Activated CD4-positive, CD25-positive, alpha-beta regulatory T cell (primary cell): ENCODE measurements around the gene IFNL3.
"Not testable (repeated sequence)": the region's sequence is repeated elsewhere in the genome, so short reads cannot be mapped to it uniquely, and the experiment has no call there.

ENCODE experiments used
- DNase-seq, 4 experiments: peaks; one replicate each; lab custom pipeline; 2025; lab: John Stamatoyannopoulos, UW

Gene IFNL3

DNA sequence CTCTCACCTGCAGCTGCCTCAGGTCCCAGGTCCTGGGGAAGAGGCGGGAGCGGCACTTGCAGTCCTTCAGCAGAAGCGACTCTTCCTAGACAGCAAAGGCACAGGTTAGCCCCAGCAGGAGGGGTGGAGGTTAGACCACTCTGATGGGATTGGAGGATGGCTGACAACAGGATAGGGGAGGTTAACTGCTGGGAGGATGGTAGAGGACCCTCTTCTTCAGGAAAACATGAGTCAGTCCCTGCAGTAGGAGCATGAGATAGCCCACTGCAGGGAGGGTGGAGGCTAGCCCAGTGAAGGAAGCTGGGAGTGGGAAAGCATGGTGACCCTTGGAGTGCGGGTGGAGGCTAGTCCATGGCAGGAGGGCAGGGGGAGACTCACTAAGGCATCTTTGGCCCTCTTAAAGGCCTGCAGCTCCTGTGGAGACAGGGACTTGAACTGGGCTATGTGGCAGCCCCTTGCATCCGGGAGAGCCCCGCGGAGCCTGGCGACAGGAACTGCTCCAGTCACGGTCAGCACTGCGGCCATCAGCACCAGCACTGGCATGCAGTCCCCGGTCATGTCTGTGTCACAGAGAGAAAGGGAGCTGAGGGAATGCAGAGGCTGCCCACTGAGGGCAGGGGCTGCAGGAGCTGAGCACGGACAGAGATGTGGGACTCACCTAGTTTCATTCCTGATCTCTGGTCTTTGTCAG is at the start of gene IFNL3:
Gene IFNL3 (minus strand): TSS at position 597 of the 691 bp plus-strand sequence. CDS start 39 bp downstream, at position 558.
- DNase-seq: not testable (repeated sequence)

DNA sequence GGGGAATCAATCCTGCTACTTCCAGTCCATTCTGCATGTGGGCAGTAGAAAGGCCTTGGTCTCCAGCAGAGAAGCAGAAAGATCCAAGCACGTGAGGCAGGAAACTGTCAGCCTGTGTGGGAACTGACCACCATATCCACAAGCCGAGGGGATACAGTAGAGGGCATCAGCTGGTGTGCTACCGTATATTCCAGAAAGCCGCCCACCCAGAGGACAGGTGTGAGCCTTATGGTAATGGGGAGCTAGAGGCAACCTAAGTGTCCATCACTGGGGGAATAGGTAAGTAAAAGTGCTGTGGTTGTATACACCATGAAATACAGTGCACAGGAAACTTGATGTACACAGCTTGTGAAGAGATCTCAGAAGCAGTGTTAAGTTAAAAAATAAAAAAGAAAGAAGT is 48.6 kb upstream of the IFNL3 start:
- no peak for DNase-seq

GRCh38 chr19:39284032-39284431 is 39.2 kb upstream of the IFNL3 start:
- DNase-seq: no peak

DNA sequence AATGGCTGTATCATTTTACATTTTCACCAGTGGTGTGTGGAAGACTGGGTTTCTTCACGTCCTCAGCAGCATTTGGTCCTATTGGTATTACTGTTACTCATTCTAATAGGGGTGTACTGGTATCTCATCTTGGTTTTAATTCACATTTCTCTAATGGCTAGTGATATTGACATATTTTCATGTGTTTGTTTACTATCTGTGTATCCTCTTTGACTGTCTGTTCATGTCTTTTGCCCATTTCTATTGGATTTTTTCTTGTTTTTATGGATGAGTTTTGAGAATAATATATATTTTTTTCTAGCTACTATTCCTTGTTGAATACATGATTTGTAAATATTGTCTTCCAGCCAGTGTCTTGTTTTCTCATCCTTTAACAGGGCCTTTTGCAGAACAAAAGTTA is 37.2 kb upstream of the IFNL3 start:
- no peak for DNase-seq

DNA sequence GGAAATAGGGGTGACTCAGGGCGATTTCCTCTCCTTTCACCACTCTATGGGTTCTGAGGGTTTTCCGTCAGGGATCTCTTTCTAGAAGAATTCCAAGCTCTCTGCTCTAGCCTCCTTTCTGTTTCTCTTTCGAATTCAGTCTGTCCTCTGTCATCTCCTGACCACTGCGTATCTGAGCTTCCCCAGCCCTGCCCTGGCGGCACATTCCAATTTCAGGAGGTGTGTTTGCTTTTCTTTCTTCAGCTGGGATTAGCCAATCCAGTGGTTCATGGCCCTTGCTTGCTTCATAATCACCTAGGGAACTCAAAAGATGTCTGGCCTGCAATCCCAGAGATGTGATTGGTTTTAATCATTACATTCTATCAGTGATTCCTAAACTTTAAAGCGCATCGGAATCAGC is 32.8 kb upstream of the IFNL3 start:
- DNase-seq: no peak

DNA sequence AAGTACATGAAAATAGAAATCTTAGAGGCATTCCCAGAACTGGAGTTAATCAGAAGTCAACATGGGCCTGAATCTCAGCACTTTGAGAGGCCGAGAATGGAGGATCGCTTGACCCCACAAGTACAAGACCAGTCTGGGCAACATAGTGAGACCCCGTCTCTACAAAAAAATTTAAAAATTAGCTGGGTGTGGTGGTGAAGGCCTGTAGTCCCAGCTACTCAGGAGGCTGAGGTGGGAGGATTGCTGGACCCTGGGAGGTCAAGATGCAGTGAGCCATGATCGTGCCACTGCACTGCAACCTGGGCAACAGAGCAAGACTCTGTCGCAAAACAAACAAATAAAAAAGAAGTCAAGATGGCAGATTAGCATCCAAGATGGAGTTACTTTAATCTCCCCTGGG is 31.9 kb upstream of the IFNL3 start:
- no peak for DNase-seq

GRCh38 chr19:39275578-39275977 is 30.8 kb upstream of the IFNL3 start:
- DNase-seq: no peak

- DNase-seq: not testable (repeated sequence)
These were observed 29.1 kb upstream of the IFNL3 start for GRCh38 chr19:39273859-39274258.

- DNase-seq: no peak
These were observed 25.4 kb upstream of the IFNL3 start for GRCh38 chr19:39270036-39270871.

DNA sequence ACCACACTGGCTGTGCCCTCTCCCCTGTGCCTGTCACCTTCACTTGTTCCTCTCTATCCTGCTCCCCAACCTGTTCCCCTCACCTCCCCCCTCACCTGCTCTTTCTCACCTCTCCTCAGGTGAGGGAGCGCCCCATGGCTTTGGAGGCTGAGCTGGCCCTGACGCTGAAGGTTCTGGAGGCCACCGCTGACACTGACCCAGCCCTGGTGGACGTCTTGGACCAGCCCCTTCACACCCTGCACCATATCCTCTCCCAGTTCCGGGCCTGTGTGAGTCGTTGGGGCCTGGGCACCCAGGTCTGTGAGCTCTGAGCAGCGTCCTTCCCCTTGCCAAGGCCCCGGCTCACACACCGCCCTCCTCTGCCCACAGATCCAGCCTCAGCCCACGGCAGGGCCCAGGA is 24.6 kb upstream of the IFNL3 start:
- not testable (repeated sequence) for DNase-seq

- not testable (repeated sequence) for DNase-seq
These were observed 23.9 kb upstream of the IFNL3 start for GRCh38 chr19:39268531-39269223.

DNA sequence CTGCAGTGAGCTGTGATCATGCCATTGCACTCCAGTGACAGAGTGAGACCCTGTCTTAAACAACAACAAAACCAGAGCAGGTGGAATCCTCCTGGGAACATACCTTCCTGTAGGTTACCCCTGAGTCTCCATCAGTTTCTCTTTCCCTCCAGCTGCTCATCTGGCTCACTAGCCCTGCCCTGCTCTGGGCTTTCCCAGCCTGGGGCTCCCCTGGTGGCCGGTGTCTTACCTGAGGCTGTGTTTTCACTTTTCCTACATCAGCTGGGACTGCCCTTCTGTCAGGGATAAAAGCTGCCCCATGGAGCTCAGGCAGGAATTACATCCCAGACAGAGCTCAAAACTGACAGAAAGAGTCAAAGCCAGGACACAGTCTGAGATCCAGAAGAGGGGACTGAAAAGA is 23.3 kb upstream of the IFNL3 start, which contains the start of gene IFNL2:
Gene IFNL2 (plus strand): TSS at position 312 of the 400 bp plus-strand sequence. CDS start 173 bp downstream, outside the sequence.
- not testable (repeated sequence) for DNase-seq

DNA sequence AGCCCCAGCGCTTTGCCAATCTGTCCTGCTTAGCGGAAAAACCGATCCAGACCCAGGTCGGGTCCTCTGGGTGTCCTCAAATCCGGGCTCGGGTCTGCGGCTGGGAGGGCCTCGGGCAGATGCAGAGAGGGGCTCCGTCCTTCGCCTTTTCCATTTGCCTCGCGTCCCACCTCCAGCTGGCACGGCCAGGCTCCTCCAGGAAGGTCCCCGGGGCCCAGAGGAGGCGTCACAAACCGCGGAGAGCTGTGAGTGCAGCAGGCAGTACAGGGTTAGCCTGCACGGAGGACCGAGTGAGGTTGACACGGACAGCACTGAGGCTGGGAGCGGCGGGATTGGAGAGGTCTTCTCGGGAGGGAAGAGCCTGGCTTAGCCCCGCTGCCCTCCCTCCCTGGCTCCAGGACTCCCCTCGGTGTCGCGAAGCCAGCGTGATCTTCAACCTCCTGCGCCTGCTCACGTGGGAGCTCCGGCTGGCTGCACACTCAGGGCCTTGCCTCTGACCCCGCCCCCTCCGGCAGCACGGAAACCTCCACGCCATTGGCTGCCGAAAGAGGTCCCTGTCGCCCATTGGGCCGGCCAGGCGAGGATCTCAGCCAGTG is 20.6 kb upstream of the IFNL3 start:
- DNase-seq: no peak

DNA sequence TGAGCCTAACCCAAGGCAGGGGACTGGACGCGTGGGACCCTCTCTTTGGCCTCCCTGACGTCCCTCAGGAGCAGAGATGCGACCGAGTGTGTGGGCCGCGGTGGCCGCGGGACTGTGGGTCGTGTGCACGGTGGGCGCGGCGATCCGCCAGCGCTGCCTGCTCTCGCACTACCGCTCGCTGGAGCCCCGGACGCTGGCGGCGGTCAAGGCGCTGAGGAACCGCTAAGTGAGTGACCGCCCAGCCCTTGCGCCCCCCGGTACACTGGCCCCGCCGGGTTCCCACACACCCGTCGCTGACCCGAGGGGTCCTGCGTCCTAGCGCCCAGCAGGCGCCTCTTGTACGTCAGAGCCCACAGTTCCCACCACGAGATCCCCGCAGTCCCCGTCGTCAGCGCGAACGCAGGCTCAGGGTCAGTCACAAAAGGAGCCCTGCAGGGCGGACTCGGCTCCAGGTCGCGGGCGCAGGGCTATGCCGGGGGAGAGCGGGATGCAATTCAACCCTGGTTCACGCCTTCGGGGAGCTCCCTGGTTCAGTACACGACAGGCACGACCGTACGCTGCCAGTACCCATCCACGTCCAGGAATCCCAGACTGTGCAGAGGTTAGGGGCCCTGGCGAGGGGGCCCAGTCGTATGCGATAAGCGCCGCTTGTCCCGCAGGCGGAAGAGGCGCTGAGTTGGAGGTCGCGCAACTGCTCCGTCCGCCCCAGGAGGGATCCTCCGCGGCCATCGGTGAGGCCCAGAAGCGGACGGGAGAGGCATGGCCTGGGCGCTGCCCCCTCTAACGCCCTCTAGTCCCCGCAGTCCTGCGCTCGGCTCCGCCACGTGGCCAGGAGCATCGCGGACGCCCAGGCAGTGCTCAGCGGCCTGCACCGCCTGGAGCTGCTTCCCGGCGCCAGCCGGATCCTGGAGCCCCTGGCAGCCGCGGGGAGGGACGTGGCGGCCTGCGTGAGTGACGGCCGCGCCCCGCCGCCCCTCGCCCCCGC is 19.8 kb upstream of the IFNL3 start:
- no peak for DNase-seq

GRCh38 chr19:39263912-39264305 is 19.1 kb upstream of the IFNL3 start:
- DNase-seq: no peak

DNA sequence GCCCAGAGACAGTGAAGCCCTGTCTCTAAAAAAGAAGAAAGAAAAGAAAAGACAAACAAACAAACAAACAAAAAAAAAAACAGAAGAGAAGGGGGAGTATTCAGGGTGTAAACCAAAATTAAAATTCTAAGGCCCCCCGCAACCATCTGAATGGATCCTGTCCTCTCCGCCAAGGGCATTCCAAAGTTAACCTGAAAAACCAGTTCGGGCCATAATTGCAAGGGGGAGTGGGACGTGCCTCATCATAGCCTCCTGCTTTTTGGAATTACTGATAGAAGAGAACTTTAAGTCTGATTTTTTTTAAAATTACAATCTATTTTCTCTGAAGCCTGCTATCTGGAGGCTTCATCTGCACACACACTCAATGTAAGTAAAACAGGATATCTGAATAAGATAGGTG is 17.7 kb upstream of the IFNL3 start:
- DNase-seq: no peak

DNA sequence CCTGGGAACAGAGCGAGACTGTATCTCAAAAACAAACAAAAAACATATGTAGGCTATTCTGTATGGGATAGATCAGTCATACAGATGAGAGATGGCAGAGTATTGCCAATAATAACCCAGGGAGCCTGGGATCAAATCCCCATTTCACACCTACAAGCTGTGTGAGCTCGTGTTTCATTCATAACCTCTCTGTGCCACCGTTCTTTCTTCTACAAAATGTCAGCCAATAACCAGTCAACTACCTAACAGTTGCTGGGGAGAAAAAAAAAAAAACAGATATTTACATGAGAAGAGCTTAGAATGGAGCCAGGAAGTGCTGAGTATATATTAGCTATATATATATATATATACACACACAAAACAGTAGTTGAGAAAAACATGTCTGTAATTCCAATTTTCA is 16.9 kb upstream of the IFNL3 start:
- DNase-seq: no peak

- no peak for DNase-seq
These were observed 12.4 kb upstream of the IFNL3 start for GRCh38 chr19:39257227-39257626.

- DNase-seq: no peak
These were observed 9.9 kb upstream of the IFNL3 start for GRCh38 chr19:39254531-39255345.
